GM19043 (cell line): ENCODE results near the gene KCNJ14.

Experiments
- ATAC-seq: cut with Tn5 transposase; IDR thresholded peaks from one replicate; pipeline ENCODE4 v1.9.1; 2021; ENCODE audit warnings: low read depth; ENCODE audit not compliant: unreplicated experiment

KCNJ14 gene

DNA sequence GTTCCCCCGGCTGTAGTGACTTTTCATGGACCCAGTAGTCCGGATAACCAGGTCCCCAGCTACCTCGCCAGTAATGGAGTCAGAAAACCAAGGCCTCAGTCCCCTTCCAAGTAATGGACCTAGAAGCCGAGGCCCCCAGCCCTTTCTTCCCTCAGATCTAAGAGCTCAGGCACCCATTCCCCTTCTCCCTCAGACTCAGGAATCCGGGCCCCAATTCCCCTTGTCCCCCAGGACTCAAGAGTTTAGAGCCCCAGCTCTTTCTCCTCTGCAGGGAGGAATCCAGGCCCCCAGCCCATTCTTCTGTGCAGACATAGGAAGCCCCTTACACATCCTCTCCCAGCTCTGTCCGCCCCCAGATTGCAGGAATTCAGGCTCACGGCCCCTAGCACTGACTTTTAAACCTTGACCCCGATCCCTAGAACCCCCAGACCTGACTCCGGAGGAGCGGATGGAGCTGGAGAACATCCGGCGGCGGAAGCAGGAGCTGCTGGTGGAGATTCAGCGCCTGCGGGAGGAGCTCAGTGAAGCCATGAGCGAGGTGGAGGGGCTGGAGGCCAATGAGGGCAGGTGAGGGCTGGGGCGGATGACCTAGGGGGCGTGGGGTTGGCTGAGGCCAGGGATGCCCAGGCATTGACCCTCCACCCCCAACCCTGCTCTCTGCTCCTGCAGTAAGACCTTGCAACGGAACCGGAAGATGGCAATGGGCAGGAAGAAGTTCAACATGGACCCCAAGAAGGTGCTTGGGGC lies 14.7 kb downstream of the KCNJ14 start:
- ATAC-seq = no peak

DNA sequence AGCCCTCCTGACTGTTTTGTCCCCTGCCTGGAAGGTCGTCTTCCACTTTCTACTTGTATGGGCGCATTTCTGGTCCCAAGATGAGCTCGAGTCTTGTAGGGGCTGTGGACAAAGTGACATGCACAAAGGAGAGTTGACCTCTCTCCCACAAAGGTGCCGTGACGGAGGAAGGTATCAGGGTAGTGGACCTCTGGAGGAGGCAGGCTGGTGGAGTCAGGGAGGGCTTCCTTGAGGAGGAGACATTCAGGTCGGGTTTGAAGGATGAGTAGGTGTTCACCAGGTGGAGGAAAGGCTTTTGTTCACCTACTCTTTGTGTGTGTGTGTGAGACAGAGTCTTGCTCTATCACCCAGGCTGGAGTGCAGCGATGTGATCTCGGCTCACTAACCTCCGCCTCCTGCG lies 15.5 kb downstream of the KCNJ14 start:
- no peak for ATAC-seq

DNA sequence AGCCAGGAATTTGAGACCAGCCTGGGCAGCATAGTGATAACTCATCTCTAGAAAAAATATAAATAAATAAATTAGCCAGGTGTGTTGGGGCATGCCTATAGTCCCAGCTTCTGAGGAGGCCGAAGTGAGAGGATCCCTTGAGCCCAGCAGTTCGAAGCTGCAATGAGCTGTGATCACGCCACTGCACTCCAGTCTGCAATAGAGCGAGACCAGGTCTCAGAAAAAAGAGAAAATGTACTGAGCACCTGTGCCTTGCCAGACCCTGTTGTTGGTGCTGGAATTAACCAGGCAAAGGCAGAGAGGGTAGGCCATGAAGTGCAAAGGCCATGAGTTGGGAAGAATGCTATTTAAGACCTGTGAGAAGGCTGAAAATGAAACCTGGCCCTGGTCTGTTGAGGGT lies 16.5 kb downstream of the KCNJ14 start:
- no peak for ATAC-seq

DNA sequence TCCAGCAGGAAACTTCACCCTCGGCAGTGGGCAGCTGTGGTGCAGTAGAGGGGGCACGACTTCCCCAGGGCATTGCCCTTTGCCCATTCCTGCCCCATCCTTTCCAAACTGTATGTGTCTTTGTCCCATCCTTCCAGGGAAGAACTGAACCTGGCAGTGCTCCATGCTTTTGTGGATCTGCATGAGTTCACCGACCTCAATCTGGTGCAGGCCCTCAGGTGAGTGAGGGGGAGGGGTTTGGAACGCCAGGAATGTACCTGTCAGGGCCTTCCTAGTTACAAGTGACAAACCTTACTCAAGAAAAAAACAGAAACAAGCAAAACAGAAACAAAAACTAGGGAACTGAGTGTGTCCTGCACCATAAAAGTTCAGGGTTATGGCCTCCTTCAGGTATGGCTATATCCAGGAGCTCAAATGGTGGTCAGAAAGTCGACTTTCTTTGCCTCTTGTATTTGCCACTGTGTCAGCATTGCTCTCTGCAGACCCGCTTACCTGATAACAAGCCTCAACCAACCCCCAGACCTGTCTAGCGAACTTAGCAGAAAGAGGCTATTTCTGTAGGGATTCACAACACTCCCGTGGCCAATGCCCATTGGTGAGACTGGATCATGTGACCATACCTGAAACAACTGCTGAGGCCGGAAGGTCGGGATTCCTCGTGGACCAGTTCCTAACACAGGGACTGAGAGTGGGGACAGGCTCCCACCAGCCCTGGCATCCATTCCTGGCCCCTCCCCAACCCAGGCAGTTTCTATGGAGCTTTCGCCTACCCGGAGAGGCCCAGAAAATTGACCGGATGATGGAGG lies 18.0 kb downstream of the KCNJ14 start:
- no peak for ATAC-seq

DNA sequence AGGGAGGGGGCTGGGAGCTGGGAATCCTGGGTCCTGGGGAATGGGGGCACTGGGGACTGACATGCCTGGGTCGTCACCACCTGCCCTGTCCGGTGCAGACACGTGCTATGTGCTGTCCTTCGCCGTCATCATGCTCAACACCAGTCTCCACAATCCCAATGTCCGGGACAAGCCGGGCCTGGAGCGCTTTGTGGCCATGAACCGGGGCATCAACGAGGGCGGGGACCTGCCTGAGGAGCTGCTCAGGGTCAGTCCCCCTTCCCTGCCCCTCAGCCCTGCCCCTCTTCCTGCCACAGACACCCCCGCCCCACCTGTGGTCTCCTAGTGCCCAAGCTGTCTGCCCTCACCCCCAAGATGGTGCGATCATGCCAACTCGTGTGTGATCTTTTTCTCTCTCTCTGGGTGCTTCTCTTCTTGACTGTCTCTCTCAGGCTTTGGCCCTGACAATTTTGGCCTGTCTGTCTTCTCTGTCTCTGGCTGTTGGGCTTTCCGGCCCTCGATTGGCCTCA lies 18.8 kb downstream of the KCNJ14 start:
- ATAC-seq = no peak

DNA sequence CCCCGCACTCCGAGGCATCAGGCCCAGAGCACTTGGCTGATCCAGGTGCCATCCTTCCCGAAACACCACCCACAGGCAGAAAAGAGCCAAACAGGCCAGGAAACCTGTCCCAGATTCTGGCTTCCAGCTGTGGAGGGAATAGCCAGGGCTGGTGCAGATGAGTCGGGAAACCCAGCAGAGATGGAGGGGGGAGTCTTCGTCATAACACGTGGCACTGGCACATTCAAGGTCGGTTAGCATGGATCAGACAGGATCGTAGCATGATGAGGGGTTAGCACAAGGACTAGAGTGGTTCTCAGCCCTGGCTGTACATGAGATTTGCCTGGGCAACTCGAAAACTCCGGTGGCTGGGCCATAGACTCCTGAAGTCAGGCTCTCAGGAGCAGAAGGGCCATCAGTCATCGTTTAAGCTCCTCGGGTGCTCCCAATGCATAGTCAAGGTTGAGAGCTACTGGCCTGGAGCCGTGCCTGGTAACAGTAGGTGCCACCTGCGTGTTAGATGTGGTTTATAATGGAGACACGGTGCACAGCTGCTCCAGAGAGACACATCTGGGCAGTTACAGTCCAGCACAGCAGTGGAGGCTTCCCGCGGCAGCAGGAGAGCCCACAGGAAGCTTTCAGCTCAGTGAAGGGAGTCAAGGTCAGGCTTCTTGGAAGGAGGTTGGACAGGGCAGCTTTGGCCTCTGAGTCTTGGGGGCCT lies 20.1 kb downstream of the KCNJ14 start:
- no peak for ATAC-seq

DNA sequence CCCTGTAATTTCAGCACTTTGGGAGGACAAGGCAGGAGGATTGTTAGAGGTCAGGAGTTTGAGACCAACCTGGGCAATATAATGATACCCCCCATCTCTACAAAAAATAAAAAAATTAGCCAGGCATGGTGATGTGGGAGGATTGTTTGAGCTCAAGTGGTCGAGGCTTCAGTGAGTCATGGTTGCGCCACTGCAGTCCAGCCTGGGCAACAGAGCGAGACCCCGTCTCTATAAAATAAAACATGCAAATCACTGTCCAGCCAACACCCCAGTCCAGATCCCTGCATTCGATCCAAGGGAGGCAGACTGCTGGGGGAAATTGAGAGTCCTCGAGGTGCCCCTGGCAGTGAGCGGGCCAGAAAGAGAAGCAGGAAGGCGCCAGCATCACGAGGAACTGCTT lies 20.8 kb downstream of the KCNJ14 start:
- ATAC-seq = no peak

DNA sequence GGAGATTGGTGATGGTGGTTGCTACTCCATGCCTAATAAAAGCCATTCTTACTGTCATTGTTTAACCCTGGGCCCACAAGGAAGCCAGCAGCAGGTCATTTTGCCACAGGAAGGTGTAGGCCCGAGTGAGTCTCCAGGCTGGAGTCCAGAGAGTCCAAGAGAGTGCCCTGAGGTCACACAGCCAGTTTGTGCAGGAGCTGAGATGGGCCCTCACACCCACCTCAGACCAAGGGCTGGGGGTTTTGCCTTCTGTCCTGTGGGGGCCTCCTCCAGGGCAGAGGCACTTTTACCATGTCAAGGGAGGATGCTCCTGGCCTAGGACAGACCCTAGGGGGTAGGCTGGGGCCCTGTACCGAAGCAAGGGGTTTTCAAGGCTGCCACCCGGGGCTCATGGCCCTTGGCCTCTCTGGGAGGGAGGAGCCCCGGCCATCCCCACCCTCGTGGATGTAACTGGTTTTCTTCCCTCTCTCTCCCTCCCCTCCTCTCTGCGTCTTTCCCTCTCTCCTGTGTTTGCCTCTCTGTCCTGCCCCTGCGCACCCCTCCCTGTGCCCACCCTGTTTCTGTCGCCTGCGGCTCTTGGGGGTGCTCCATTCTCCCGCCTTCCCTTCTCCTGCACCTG lies 21.8 kb downstream of the KCNJ14 start:
- ATAC-seq = no peak

DNA sequence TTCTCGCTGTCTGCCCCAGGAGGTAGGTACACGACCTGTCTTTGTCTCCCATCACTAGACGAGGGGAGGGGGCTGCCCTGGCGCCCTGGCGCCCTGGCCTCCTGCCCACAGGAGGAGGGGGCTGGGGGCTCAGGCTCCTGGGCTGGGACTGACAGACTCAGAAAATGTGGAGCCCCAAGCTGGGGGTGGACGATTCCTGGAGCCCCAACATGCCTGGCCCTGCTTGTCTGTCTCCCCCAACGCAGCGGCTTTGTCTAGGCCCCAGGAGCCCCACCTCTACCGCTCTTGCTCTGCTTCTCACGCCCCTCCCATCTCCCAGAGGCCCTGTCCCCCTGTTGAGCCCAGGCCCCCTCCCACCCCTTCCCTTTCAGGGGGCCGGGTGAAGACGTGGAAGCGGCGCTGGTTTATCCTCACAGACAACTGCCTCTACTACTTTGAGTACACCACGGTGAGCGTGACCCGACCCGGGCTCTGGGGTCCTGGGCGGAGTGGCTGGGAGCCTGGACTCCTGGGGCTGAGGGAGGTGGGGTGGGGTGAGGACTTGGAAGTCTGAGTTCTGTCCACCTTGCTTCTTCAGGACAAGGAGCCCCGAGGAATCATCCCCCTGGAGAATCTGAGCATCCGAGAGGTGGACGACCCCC lies 22.4 kb downstream of the KCNJ14 start:
- no peak for ATAC-seq

DNA sequence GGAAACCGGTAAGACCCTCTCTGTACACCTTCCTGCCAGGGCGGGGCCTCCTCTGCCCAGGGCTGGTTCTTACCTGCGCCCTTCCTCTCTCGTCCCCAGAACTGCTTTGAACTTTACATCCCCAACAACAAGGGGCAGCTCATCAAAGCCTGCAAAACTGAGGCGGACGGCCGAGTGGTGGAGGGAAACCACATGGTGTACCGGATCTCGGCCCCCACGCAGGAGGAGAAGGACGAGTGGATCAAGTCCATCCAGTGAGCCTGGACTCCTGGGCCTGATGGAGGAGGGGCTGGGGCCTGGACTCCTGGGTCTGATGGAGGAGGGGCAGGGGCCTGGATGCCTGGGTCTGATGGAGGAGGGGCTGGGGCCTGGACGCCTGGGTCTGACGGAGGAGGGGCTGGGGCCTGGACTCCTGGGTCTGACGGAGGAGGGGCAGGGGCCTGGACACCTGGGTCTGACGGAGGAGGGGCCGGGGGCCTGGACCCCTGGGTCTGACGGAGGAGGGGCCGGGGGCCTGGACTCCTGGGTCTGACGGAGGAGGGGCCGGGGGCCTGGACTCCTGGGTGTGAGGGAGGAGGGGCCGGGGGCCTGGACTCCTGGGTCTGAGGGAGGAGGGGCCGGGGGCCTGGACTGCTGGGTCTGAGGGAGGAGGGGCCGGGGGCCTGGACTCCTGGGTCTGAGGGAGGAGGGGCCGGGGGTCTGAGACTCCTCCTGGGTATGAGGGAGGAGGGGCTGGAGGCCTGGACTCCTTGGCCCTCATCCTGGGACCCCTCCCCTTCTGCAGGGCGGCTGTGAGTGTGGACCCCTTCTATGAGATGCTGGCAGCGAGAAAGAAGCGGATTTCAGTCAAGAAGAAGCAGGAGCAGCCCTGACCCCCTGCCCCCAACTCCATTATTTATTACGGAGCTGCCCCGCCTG lies 23.2 kb downstream of the KCNJ14 start:
- no peak for ATAC-seq

DNA sequence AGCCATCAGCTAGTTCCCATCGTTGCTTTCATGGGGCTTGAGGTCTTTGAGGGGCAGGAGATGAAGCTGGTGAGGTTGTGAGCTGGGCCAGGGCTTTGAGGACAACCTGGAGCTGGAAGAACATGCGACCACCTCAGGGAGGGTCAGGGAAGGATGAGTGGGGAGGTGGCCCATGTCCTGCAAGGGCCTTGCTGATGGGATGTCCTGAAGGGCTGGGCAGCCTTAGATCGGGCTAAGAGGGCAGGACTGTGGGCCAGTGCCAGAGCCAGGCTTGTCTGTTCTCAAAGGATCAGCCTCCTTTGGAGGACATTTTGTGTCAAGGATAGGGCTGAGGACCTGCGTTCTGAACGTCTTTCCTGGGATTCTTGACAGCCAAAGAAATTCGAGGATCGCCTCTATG lies 24.3 kb downstream of the KCNJ14 start:
- ATAC-seq = no peak

DNA sequence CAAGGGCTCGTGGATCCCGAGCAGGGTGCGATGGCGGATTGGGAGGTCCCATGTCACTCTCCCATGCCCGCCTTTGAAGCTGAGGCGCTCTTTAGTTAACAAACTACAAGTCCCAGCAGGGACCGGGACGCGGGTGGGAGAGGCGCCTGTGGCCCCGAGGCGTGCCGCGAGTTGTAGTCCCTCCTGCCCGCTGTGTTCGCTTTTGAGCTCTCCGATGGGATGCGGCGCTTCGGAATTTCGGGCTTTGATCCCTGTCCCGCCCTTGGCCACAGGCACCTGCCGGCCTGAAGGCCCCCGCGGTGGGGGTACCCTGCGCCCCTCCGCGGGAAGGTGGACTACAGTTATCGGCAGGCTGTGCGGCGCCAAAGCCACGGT lies 24.8 kb downstream of the KCNJ14 start:
- no peak for ATAC-seq

DNA sequence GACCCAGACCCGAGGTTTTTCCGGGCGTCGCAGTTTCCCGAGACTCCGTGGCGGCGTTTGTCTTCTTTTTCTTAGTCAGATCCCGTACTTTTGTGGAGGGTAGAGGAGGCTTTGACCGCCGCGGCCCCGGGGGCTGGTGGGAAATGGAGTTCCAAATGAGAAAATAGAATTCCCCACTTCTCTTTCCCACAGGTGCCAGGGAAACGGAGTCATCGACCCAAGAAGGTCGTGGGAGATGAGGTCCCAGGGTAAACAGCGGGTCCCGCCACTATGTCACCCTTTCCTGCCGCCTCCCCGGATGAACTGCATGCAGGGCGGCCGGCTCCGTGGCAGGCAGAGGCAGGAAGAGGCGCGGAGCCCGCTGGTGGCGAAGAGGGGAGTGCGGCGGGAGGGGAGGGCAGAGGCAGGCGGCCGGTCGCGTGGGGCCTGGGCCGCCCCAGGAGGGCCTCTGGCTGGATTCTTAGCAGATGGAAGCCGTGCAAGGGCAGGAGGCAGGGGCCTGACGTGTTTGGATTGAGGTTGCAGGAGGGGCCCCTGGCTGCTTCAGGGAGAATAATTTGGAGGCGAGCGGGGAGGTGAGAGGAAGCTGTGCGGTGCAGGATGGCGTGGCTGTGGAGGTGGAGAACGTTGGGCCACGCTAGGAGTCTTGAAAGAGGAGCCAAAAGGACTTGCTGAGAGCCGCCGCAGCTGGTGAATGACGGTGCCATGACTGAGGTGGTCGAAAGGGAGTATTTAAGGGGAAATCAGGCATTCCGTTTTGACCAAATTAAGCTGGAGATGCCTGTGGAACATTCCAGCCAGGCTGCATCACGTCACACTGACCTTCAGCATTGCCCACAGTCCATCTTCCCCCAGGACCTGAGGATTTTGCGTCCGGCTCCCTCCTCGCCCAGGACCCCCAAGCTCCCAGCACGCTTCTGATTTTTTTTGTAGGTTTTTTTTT lies 25.5 kb downstream of the KCNJ14 start:
- no peak for ATAC-seq

DNA sequence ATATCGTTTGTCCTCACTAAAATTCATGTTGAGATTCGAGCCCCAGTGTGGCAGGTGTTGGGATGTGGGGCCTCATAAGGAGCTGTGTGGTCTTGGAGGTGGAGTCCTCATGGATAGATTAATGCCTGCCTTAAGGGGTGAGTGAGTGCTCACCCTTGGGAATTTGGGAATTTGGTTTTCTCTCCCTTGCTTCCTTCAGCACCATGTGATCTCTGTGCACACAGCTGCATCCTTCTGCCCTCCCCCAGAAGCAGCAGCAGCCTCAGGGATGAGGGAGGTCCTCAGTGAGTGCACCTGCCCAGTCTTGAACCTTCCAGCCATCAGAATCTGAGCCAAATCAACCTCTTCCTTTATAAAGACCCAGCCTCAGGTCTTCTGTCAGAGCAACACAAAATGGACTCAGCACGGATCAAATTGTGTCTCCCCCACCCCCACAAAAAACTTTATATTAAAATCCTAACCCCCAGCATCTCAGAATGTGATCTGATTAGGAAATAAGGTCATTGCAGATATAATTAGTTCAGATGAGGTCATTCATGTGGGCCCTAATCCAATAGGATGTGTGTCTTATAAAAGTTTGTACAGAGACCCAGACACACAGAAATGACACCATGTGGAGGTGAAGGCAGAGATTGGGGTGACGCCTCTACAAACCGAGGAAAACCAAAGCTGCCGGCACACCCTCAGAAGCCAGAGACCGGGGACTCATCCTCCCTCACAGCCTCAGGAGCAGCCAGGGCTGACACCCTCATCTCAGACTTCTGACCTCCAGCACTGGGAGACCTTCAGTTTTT lies 26.7 kb downstream of the KCNJ14 start:
- no peak for ATAC-seq

DNA sequence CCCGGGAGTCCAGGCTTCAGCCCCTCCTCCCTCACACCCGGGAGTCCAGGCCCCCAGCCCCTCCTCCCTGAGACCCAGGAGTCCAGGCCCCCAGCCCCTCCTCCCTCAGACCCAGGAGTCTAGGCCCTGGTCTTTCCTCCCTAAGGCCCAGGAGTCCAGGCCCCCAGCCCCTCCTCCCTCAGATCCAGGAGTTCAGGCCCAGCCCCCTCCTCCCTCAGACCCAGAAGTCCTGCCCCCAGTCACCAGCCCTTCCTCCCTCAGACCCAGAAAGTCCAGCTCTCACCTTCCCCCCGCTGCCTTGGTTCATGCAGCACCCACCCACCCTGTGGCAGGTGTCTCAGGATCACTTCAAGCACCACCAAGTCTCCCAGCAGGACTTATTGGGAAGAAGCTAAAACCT lies 27.9 kb downstream of the KCNJ14 start:
- no peak for ATAC-seq

DNA sequence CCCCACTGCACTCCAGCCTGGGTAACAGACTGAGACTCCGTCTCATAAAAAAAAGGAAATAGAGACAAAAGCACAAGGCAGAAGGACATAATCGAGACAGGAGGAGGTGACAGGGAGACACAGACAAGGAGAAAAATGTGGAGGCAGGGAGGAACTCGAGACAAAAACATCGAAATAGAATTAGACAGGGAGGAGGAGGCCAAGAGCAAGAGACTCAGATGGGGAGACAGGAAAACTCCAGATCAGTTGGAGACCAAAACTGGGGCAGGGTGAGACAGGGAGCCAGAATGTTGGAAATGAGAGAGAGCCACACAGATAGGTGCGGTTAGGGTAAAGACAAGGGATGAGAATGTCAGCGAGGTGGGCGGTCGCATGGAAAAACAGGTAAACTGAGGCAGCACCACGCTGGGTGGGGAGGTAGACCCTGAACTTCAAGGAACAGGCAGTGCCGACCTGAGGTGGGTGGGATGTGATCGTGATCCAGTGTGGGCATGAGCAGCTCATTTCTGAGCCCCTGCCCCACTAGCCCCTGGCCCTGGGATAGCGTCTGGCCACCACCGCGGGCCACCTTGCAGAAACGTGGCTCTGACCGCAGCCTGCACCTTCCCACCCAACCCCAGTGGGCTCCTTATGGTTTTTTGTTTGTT lies 29.0 kb downstream of the KCNJ14 start:
- no peak for ATAC-seq
